GM23338 (cell line): ENCODE data around the gene RALGPS1.

Source experiments
- CREB1 ChIP-seq: fragments of 250-450 bp; sonication (Bioruptor Pico); IDR thresholded peaks from 2 replicates; pipeline ENCODE4 v1.5.0; 2020; ENCODE audit warnings: low read depth, mild to moderate bottlenecking, moderate library complexity
- CTCF ChIP-seq, 2 experiments: fragments of 200-600 bp in 1 of 2; sonication (generic) in 1 of 2; conservative IDR thresholded peaks; 2 replicates each; pipeline versions ENCODE4 v1.5.1 to v1.6.1; 2016 to 2017; ENCODE audit warnings: antibody characterized with exemption in 2 of 2, low read depth in 2 of 2, mild to moderate bottlenecking in 2 of 2, moderate library complexity in 1 of 2
- ETS1 ChIP-seq: IDR thresholded peaks from 2 replicates; pipeline ENCODE4 v1.6.1; 2016; ENCODE audit warnings: antibody characterized with exemption
- EZH2 ChIP-seq: fragments of 200-600 bp; sonication (generic); IDR thresholded peaks from one replicate; pipeline ENCODE4 v1.8.0; 2017; ENCODE audit warnings: antibody characterized with exemption, mild to moderate bottlenecking, low read depth; ENCODE audit not compliant: unreplicated experiment
- EZH2phosphoT487 ChIP-seq: fragments of 200-600 bp; sonication (generic); IDR thresholded peaks from one replicate; pipeline ENCODE4 v1.8.1; 2018; ENCODE audit warnings: antibody characterized with exemption; ENCODE audit not compliant: unreplicated experiment
- NANOG ChIP-seq: IDR thresholded peaks from 2 replicates; pipeline ENCODE4 v1.6.1; 2016; ENCODE audit warnings: antibody characterized with exemption, borderline replicate concordance
- POLR2AphosphoS5 ChIP-seq: IDR thresholded peaks from 2 replicates; pipeline ENCODE4 v1.6.1; 2016; ENCODE audit warnings: antibody characterized with exemption, low read depth
- ZNF114 ChIP-seq: fragments of 250-450 bp; sonication (Bioruptor Pico); IDR thresholded peaks from 2 replicates; pipeline ENCODE4 v1.5.0; 2020; ENCODE audit warnings: mild to moderate bottlenecking, moderate library complexity
- TF ChIP-seq, protein P1 (sequence below): IDR thresholded peaks from one replicate; pipeline ENCODE4 v1.6.1; 2018; ENCODE audit warnings: antibody characterized with exemption; ENCODE audit not compliant: unreplicated experiment

- no peak for TF ChIP-seq CTCF (conservative IDR thresholded peaks at IDR 0.05; ENCODE audit: low read depth in 2 of 2)
- no peak for TF ChIP-seq NANOG
- TF ChIP-seq EZH2, result no peak
- TF ChIP-seq, protein P1, sequence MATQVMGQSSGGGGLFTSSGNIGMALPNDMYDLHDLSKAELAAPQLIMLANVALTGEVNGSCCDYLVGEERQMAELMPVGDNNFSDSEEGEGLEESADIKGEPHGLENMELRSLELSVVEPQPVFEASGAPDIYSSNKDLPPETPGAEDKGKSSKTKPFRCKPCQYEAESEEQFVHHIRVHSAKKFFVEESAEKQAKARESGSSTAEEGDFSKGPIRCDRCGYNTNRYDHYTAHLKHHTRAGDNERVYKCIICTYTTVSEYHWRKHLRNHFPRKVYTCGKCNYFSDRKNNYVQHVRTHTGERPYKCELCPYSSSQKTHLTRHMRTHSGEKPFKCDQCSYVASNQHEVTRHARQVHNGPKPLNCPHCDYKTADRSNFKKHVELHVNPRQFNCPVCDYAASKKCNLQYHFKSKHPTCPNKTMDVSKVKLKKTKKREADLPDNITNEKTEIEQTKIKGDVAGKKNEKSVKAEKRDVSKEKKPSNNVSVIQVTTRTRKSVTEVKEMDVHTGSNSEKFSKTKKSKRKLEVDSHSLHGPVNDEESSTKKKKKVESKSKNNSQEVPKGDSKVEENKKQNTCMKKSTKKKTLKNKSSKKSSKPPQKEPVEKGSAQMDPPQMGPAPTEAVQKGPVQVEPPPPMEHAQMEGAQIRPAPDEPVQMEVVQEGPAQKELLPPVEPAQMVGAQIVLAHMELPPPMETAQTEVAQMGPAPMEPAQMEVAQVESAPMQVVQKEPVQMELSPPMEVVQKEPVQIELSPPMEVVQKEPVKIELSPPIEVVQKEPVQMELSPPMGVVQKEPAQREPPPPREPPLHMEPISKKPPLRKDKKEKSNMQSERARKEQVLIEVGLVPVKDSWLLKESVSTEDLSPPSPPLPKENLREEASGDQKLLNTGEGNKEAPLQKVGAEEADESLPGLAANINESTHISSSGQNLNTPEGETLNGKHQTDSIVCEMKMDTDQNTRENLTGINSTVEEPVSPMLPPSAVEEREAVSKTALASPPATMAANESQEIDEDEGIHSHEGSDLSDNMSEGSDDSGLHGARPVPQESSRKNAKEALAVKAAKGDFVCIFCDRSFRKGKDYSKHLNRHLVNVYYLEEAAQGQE, result no peak
- TF ChIP-seq EZH2phosphoT487, result no peak
- TF ChIP-seq CREB1, result no peak
- no peak for TF ChIP-seq ETS1
- no peak for TF ChIP-seq POLR2AphosphoS5
- TF ChIP-seq ZNF114 (CRISPR knock-in tag), result no peak
Observed at GRCh38 chr9:127132921-127133647, 218.5 kb downstream of the RALGPS1 start.
